Keratinocyte (primary cell): ENCODE results near the gene PLPPR2.

ENCODE experiments used
- CTCF ChIP-seq, 3 experiments: IDR thresholded peaks in 1 of 3; conservative IDR thresholded peaks in 1 of 3; optimal IDR thresholded peaks in 1 of 3; 2 replicates in 2 of 3; 3 replicates in 1 of 3; pipeline versions ENCODE3 to v1.5.1; 2011; ENCODE audit warnings: low read length in 3 of 3, mild to moderate bottlenecking in 3 of 3, moderate library complexity in 2 of 3, control low read depth in 1 of 3, inconsistent platforms in 1 of 3; ENCODE audit not compliant: insufficient read depth in 2 of 3; ENCODE audit errors: extremely low read depth in 1 of 3
- EZH2 ChIP-seq: IDR thresholded peaks from one replicate; pipeline ENCODE4 v1.6.1; 2012; ENCODE audit warnings: inconsistent platforms, mild to moderate bottlenecking, low read length, moderate library complexity

- TF ChIP-seq CTCF (optimal IDR thresholded peaks at IDR 0.05 in 1 of 3, IDR thresholded peaks at IDR 0.05 in 1 of 3, conservative IDR thresholded peaks at IDR 0.05 in 1 of 3; ENCODE audit: extremely low read depth in 1 of 3, insufficient read depth in 2 of 3, low read length in 3 of 3) (peak; percentile 44 to 52 (median 52)), EZH2 (no peak)
These were observed 33.8 kb upstream of the PLPPR2 start for GRCh38 chr19:11321191-11322126.
